Measurements from ENCODE around the gene RPS14.

DNA sequence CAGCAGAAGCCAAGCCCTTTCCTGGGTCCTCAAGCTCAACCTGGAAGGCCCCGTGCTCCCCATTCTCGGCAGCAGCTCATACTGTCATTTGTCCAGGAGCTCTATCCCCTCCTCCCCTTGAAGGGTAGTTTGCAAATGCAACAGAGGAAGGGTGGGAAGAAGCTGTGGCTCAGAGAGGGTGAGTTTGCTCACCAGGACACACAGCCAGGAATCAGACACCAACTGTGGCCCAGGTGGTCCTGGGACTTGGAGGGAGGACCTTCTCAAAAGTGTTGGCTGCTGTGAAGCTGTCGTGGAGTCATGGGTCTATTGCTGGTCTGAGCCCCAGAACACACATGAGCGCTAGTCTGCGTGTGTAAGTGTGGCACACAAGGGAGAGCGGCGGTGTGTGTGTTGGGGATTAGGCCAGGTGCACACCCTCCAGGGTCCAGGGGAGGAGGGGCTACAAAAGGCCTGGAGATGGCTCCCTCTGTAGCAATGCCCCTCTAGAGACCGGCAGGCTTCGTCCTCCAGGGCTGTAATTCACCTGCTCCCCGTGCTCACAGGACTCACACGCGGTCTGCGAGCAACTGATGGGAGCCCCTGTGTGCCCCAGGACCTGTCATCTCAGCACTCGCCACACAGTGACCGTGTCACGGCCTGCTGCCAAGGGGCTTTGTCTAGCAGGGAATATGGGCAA is 8.2 kb upstream of the RPS14 start:
- TF ChIP-seq POLR2A (IDR thresholded peaks at IDR 0.05; ENCODE audit: low read length) (no peak), GATA1 (IDR thresholded peaks at IDR 0.05; ENCODE audit: low read depth, low read length) (no peak)

All from erythroblast (primary cell).